ENCODE data around the gene STK17A.
A peak's percentile ranks its signal among the peaks of the same experiment; 100 is the strongest.

Gene STK17A

GRCh38 chr7:43652364-43652763 lies 69.5 kb downstream of the STK17A start:
- Histone ChIP-seq H4K20me1 (ENCODE audit: insufficient read depth, low read length, poor library complexity, severe bottlenecking) (peaks cover 9% of the 10 kb centered on the region), H3K79me2 (ENCODE audit: insufficient read depth, low read length) (peaks cover 57% of the 10 kb centered on the region), H3K9me2 (replicated peaks; ENCODE audit: low read depth, low read length) (no peaks in the 10 kb centered on the region), H3K4me3 (ENCODE audit: low read length, poor library complexity, severe bottlenecking) (no peak overlapping the region), H3K9ac (ENCODE audit: low read depth, low read length, poor library complexity, severe bottlenecking) (no peak overlapping the region), H3K9me3 (ENCODE audit: insufficient read depth, low read depth, low read length) (no peaks in the 10 kb centered on the region), H3K4me2 (ENCODE audit: low read depth, low read length, poor library complexity, severe bottlenecking) (no peak overlapping the region), H2AFZ (ENCODE audit: low read length) (no peak overlapping the region), H3K27me3 (ENCODE audit: insufficient read depth, low read length, poor library complexity, severe bottlenecking) (no peaks in the 10 kb centered on the region), H3K36me3 (ENCODE audit: insufficient read depth, low read length) (peaks cover 7% of the 10 kb centered on the region; the same call in 1 of the 2 replicates), H3F3A (ENCODE audit: low read depth) (peaks cover 28% of the 10 kb centered on the region), H3K4me1 (ENCODE audit: insufficient read depth, low read length, poor library complexity, severe bottlenecking) (peaks cover 71% of the 10 kb centered on the region)
- TF ChIP-seq EZH2phosphoT487 (IDR thresholded peaks at IDR 0.05; ENCODE audit: borderline replicate concordance), result no peak
- TF ChIP-seq, protein P1, sequence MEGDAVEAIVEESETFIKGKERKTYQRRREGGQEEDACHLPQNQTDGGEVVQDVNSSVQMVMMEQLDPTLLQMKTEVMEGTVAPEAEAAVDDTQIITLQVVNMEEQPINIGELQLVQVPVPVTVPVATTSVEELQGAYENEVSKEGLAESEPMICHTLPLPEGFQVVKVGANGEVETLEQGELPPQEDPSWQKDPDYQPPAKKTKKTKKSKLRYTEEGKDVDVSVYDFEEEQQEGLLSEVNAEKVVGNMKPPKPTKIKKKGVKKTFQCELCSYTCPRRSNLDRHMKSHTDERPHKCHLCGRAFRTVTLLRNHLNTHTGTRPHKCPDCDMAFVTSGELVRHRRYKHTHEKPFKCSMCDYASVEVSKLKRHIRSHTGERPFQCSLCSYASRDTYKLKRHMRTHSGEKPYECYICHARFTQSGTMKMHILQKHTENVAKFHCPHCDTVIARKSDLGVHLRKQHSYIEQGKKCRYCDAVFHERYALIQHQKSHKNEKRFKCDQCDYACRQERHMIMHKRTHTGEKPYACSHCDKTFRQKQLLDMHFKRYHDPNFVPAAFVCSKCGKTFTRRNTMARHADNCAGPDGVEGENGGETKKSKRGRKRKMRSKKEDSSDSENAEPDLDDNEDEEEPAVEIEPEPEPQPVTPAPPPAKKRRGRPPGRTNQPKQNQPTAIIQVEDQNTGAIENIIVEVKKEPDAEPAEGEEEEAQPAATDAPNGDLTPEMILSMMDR (conservative IDR thresholded peaks at IDR 0.05; ENCODE audit: low read length), result 0 out of 2 replicates have a peak, but pooled peaks have one; percentile 9

GRCh38 chr7:43653466-43653865 lies 70.6 kb downstream of the STK17A start:
- no peak overlapping the region for H2AFZ ChIP-seq (ENCODE audit: low read length)
- H3K4me2 ChIP-seq (ENCODE audit: low read depth, low read length, poor library complexity, severe bottlenecking), result peak overlapping the region; percentile 54
- peaks cover 21% of the 10 kb centered on the region for H3F3A ChIP-seq (ENCODE audit: low read depth)
- no peaks in the 10 kb centered on the region for H3K27me3 ChIP-seq (ENCODE audit: insufficient read depth, low read length, poor library complexity, severe bottlenecking)
- H4K20me1 ChIP-seq (ENCODE audit: insufficient read depth, low read length, poor library complexity, severe bottlenecking), result no peaks in the 10 kb centered on the region
- no peaks in the 10 kb centered on the region for H3K9me2 ChIP-seq (replicated peaks; ENCODE audit: low read depth, low read length)
- peaks cover 62% of the 10 kb centered on the region for H3K79me2 ChIP-seq (ENCODE audit: insufficient read depth, low read length)
- no peak for TF ChIP-seq EZH2phosphoT487 (IDR thresholded peaks at IDR 0.05; ENCODE audit: borderline replicate concordance)
- TF ChIP-seq, protein P1 (conservative IDR thresholded peaks at IDR 0.05; ENCODE audit: low read length), result no peak
- peaks cover 62% of the 10 kb centered on the region for H3K4me1 ChIP-seq (ENCODE audit: insufficient read depth, low read length, poor library complexity, severe bottlenecking)
- H3K9ac ChIP-seq (ENCODE audit: low read depth, low read length, poor library complexity, severe bottlenecking), result no peak overlapping the region
- H3K36me3 ChIP-seq (ENCODE audit: insufficient read depth, low read length), result peaks cover 7% of the 10 kb centered on the region; the same call in 1 of the 2 replicates
- H3K4me3 ChIP-seq (ENCODE audit: low read length, poor library complexity, severe bottlenecking), result peak overlapping the region; percentile 14
- H3K9me3 ChIP-seq (ENCODE audit: insufficient read depth, low read depth, low read length), result no peaks in the 10 kb centered on the region

GRCh38 chr7:43653891-43654504 lies 71.1 kb downstream of the STK17A start:
- Histone ChIP-seq H3K4me1 (ENCODE audit: insufficient read depth, low read length, poor library complexity, severe bottlenecking) (peaks cover 65% of the 10 kb centered on the region), H3K9me2 (replicated peaks; ENCODE audit: low read depth, low read length) (no peaks in the 10 kb centered on the region), H3K36me3 (ENCODE audit: insufficient read depth, low read length) (peaks cover 10% of the 10 kb centered on the region; the same call in 1 of the 2 replicates), H3K79me2 (ENCODE audit: insufficient read depth, low read length) (peaks cover 68% of the 10 kb centered on the region), H3K4me2 (ENCODE audit: low read depth, low read length, poor library complexity, severe bottlenecking) (peak overlapping the region; percentile 54), H2AFZ (ENCODE audit: low read length) (no peak overlapping the region), H3K9me3 (ENCODE audit: insufficient read depth, low read depth, low read length) (no peaks in the 10 kb centered on the region), H4K20me1 (ENCODE audit: insufficient read depth, low read length, poor library complexity, severe bottlenecking) (no peaks in the 10 kb centered on the region), H3F3A (ENCODE audit: low read depth) (peaks cover 19% of the 10 kb centered on the region), H3K4me3 (ENCODE audit: low read length, poor library complexity, severe bottlenecking) (peak overlapping the region; percentile 14), H3K27me3 (ENCODE audit: insufficient read depth, low read length, poor library complexity, severe bottlenecking) (no peaks in the 10 kb centered on the region), H3K9ac (ENCODE audit: low read depth, low read length, poor library complexity, severe bottlenecking) (no peak overlapping the region)
- TF ChIP-seq EZH2phosphoT487 (IDR thresholded peaks at IDR 0.05; ENCODE audit: borderline replicate concordance), result no peak
- TF ChIP-seq, protein P1 (conservative IDR thresholded peaks at IDR 0.05; ENCODE audit: low read length), result no peak
